IPS DF 6.9 (cell line): ENCODE results near the gene SERTAD4.

Experiments
- DNase-seq: peaks from one replicate; pipeline ENCODE4 v3.0.0-alpha.2; 2013; ENCODE audit warnings: low read depth, low spot score
- H3K27ac ChIP-seq: one replicate; pipeline ENCODE4 v1.5.1; 2013; ENCODE audit warnings: low read length, control low read depth
- H3K27me3 ChIP-seq: 2 replicates; pipeline ENCODE4 v1.6.1; 2013; ENCODE audit warnings: mild to moderate bottlenecking, low read length; ENCODE audit not compliant: control insufficient read depth, insufficient read depth
- H3K36me3 ChIP-seq: 2 replicates; pipeline ENCODE4 v1.6.1; 2013; ENCODE audit warnings: low read length; ENCODE audit not compliant: control insufficient read depth, insufficient read depth
- H3K4me1 ChIP-seq: 2 replicates; pipeline ENCODE4 v1.6.1; 2013; ENCODE audit warnings: low read length; ENCODE audit not compliant: control insufficient read depth, insufficient read depth
- H3K4me3 ChIP-seq: 2 replicates; pipeline ENCODE4 v1.5.1; 2013; ENCODE audit warnings: mild to moderate bottlenecking, low read length
- H3K9me3 ChIP-seq: 2 replicates; pipeline ENCODE4 v1.6.1; 2013; ENCODE audit warnings: low read length, inconsistent platforms; ENCODE audit not compliant: control insufficient read depth, insufficient read depth
- WGBS: extraction: QIAGEN DNeasy Blood & Tissue Kit; methylation state at CpG from one replicate; pipeline ENCODE4 v1.1.7; 2013; ENCODE audit warnings: mixed read lengths, missing lambda C conversion rate; ENCODE audit not compliant: insufficient read length, insufficient coverage; 5-methylcytosine and 5-hydroxymethylcytosine counted together

Gene SERTAD4

DNA sequence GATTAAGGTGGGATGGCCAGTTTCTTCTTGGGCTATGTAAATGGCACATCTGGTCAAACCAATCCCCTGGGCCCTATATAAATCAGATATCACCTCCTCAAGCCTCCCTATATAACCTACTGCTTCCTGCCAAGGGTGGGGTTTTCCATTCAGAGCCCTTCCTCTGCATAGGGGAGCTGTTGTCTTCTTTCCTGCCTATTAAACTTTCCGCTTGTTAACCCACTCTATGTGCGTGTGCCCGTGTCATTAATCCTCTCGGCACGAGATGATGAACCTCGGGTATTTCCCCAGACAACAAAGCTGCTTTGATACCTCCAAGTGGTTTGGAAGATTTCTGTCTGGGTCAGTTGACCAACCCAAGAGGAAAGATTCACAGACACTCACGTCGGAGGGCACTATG is 19.3 kb upstream of the SERTAD4 start:
- Histone ChIP-seq H3K9me3 (no peaks in the 10 kb centered on the region), H3K27ac (no peak overlapping the region), H3K4me3 (no peak overlapping the region), H3K4me1 (peaks cover 2% of the 10 kb centered on the region; the same call in 1 of the 2 replicates), H3K27me3 (no peaks in the 10 kb centered on the region), H3K36me3 (no peaks in the 10 kb centered on the region)
- WGBS = no CpG with 5 or more reads among the region's 8 CpGs
- DNase-seq = no peak

DNA sequence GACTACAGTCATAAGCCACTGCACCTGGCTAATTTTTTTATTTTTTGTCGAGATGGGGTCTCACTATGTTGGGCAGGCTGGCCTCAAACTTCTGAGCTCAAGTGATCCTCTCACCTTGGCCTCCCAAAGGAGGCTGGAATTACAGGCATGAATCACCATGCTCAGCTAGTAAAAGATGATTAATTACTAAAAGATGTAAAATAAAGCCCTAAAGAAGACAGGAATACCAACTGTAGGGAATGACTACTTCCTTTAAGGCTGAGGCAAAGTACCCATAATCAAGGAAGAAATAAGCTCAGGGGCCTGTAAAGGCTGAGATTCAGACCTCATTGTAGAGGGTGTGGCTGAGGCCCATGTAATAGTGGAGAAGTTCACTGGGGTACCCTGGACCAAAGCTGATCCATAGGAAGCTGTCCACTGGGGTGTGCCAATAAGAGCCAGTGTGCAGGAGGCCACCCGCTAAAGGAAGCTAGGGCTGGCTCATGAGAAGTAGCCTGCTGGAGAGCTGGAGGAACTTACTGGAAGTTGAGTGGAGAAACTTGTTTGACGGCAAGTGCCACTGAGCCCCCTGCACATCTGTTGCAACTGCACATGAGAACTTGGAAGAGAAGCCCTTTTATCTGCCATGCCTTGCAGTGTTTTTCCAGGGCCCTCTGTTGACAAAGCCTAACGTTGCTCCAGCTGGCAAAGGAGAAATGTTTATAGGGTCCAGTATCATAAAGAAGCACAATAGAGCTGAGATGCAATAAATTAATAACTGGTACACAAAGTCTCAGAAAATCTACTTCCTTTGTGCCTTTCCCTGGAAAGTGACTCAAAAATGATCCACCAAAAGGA is 17.8 kb upstream of the SERTAD4 start:
- DNase-seq = no peak

GRCh38 chr1:210217482-210217881 is 15.1 kb upstream of the SERTAD4 start:
- no peak overlapping the region for H3K27ac ChIP-seq
- no peak overlapping the region for H3K4me3 ChIP-seq
- H3K4me1 ChIP-seq = peaks cover 2% of the 10 kb centered on the region; the same call in 1 of the 2 replicates
- DNase-seq = no peak
- no CpG with 5 or more reads among the region's 5 CpGs for WGBS
- H3K9me3 ChIP-seq = no peaks in the 10 kb centered on the region
- H3K27me3 ChIP-seq = no peaks in the 10 kb centered on the region
- no peaks in the 10 kb centered on the region for H3K36me3 ChIP-seq

More for the DNA sequence above, 17.8 kb upstream of the SERTAD4 start:
- peaks cover 2% of the 10 kb centered on the region; the same call in 1 of the 2 replicates for H3K4me1 ChIP-seq
- no peaks in the 10 kb centered on the region for H3K9me3 ChIP-seq
- no peak overlapping the region for H3K27ac ChIP-seq
- WGBS = no CpG with 5 or more reads among the region's 4 CpGs
- no peak overlapping the region for H3K4me3 ChIP-seq
- no peaks in the 10 kb centered on the region for H3K36me3 ChIP-seq
- H3K27me3 ChIP-seq = no peaks in the 10 kb centered on the region

GRCh38 chr1:210218047-210218446 is 14.5 kb upstream of the SERTAD4 start:
- Histone ChIP-seq H3K36me3 (no peaks in the 10 kb centered on the region), H3K27ac (no peak overlapping the region), H3K27me3 (no peaks in the 10 kb centered on the region), H3K4me1 (peaks cover 4% of the 10 kb centered on the region; the same call in 1 of the 2 replicates), H3K9me3 (no peaks in the 10 kb centered on the region), H3K4me3 (no peak overlapping the region)
- DNase-seq = no peak
- WGBS = no CpG with 5 or more reads among the region's 4 CpGs

DNA sequence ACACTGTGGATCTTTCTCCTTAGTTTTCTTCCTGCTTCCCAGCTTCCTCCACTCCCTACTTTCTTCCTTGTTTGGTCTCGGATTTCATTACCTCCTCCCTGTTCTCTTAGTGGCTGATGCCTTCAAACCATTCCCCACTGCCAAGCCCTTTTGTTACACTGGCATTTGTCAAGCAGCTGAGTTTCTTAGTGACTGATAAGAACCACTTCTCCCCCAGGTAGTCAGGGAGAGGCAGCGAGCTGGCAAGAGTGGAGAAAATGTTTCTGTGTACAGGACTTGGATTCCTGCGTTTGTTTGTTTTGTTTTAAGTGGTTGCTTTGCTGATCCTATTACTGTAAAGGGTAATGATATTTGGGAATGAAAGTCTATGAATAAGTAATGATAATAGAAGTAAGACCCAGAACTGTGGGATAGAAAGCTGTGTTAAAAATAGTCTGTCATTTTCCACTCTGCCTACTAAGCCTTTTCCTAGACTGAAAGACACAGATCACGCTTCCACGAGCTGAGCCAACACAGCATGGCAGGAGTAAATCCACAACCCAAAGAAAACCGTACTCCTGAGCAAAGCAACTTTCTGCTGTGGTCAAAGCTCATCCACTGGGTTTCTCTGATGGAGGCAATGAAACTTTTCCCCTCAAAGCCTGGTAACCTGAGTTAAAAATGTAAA is 10.1 kb upstream of the SERTAD4 start:
- WGBS = no CpG with 5 or more reads among the region's 6 CpGs
- Histone ChIP-seq H3K9me3 (no peaks in the 10 kb centered on the region), H3K27me3 (no peaks in the 10 kb centered on the region), H3K27ac (no peak overlapping the region), H3K4me1 (peaks cover 1% of the 10 kb centered on the region; the same call in 1 of the 2 replicates), H3K4me3 (no peak overlapping the region), H3K36me3 (no peaks in the 10 kb centered on the region)
- DNase-seq = no peak

DNA sequence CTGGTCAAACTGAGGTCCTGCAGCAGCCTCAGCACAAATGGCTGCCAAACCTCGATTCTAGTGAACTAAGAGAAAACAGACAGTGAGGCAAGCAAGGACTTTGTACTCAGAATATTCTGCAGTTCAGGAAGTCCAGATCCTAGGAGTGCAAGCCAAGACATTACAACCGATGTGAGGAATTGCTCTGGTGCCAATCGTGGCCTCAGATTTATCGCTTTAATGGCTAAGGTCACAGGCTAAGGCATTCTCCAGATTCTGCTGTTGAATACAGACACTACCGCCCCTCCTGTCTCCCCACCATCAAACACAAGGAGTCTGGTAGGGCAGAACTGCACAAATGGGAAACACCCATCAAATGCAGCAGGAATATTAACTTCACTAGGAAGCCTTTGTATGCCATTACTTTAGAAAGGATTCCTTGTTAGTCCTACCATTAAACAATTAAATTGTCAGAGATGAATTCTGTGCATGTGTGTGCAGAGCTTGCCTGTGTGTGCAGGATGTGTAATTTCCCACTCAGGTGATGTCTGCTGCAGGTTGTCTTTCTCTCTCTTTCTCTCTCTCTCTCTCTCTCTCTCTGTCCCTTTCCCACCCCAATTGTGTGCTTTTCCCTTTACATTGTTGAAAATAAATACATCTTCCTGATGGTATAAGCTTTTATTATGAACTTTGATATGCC is 9.2 kb upstream of the SERTAD4 start:
- Histone ChIP-seq H3K27me3 (no peaks in the 10 kb centered on the region), H3K9me3 (no peaks in the 10 kb centered on the region), H3K4me3 (no peak overlapping the region), H3K27ac (no peak overlapping the region), H3K4me1 (peaks cover 1% of the 10 kb centered on the region; the same call in 1 of the 2 replicates), H3K36me3 (no peaks in the 10 kb centered on the region)
- no CpG with 5 or more reads among the region's 5 CpGs for WGBS
- DNase-seq = no peak

GRCh38 chr1:210228158-210228557 is 4.4 kb upstream of the SERTAD4 start:
- H3K36me3 ChIP-seq = no peaks in the 10 kb centered on the region
- 0 out of 2 replicates have a peak, but pooled peaks cover 2% of the 10 kb centered on the region for H3K27me3 ChIP-seq
- no CpG with 5 or more reads among the region's 1 CpG for WGBS
- H3K4me1 ChIP-seq = no peaks in the 10 kb centered on the region
- DNase-seq = no peak
- H3K4me3 ChIP-seq = no peak overlapping the region
- H3K9me3 ChIP-seq = no peaks in the 10 kb centered on the region
- no peak overlapping the region for H3K27ac ChIP-seq

DNA sequence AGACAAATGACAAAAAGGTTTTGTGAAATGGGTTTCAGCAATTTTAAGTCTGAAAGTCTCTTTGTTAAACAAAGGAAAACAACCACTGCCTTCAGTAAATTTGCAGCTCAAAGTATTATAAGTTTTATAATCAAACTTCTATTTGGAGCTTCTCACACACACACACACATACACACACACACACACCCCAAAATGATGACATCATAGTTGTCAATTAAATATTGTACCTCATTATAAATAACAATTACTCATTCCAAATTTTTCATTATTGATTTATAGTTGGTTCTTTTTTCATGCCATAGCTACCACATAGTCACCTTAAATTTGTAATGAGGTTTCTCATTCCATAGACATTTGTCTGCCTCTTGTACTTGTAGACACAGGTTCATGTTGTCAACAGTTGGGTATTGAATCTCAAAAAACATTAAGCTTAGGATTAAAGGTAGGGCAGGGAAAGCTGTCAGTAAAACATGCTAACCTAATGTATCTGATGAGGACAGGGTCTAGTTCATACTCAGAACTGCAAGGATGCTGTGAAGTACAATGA is 2.4 kb upstream of the SERTAD4 start:
- Histone ChIP-seq H3K4me3 (no peak overlapping the region), H3K27me3 (0 out of 2 replicates have a peak, but pooled peaks cover 4% of the 10 kb centered on the region), H3K4me1 (peaks cover 2% of the 10 kb centered on the region; the same call in 1 of the 2 replicates), H3K36me3 (no peaks in the 10 kb centered on the region), H3K27ac (no peak overlapping the region), H3K9me3 (no peaks in the 10 kb centered on the region)
- no peak for DNase-seq

DNA sequence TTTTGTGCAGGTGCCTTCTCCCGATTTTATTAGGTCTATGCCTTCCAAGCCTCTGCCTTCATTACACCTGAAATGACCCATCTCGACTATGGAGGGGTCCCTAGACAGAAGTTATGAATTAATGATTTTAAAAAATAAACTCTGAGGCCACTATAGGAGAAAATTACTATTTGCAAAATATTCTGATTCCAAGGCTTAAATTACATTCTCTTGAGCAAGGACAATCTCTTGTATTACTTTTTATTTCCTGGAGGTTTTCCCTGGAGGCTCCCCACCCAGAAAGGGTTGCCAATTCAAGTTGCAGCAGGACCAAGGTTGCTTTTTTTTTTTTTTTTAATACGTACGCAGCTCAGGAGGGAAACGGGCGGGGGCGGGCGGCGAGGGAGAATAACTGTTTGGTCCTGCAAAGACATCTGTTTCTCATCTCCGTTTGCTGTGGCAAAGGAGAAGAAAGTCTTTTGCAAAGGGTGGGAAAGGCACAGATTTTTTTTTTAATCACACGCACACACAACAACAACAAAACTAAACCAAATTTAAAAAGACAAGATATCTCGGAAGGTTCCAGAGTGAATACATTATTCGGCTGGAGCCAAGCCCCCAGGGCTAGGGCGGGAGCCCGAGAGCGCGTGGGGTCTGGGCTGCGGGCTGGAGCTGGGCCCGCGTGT is 618 bp upstream of the SERTAD4 start:
- peak overlapping the region; percentile 77; the same call in 1 of the 2 replicates for H3K4me3 ChIP-seq
- WGBS = no CpG with 5 or more reads among the region's 20 CpGs
- H3K27me3 ChIP-seq = 0 out of 2 replicates have a peak, but pooled peaks cover 4% of the 10 kb centered on the region
- no peaks in the 10 kb centered on the region for H3K36me3 ChIP-seq
- no peaks in the 10 kb centered on the region for H3K9me3 ChIP-seq
- H3K27ac ChIP-seq = no peak overlapping the region
- peaks cover 2% of the 10 kb centered on the region; the same call in 1 of the 2 replicates for H3K4me1 ChIP-seq
- DNase-seq = no peak

DNA sequence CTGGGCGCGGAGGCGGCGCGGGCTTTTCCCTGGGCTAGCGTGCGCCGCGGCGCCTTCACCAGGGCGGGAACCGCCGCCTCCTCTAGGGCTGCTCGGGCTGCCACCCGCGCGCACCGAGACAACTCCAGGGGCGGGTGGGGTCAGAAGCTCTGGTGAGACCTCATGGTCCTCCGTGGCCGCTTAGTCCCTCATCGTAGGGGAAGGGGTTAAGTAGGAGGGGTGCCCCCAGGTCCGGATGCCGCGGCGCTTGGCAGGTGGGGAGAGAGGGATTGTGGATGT is 559 bp downstream of the SERTAD4 start:
- Histone ChIP-seq H3K36me3 (no peaks in the 10 kb centered on the region), H3K27me3 (0 out of 2 replicates have a peak, but pooled peaks cover 4% of the 10 kb centered on the region), H3K27ac (no peak overlapping the region), H3K4me3 (peak overlapping the region; percentile 77; the same call in 1 of the 2 replicates), H3K9me3 (no peaks in the 10 kb centered on the region), H3K4me1 (peaks cover 2% of the 10 kb centered on the region; the same call in 1 of the 2 replicates)
- no peak for DNase-seq
- WGBS = no CpG with 5 or more reads among the region's 26 CpGs
